A673 (cell line): ENCODE results near the gene DCAF7. TPM values are rescaled to one million over a fixed set of nuclear protein-coding genes. Genes with fewer than 3 reads are reported as not detected.

ENCODE experiments used
- BruUV-seq: library from RNA; stranded (reverse); fragments of 400-500 nt; replicated peaks from 2 replicates; lab custom pipeline; 2021; lab: Mats Ljungman, UMichigan
- CTCF ChIA-PET: fragments of 300-600 bp; sonication (Branson Sonifier 250); formaldehyde crosslinking; loops from one replicate; lab custom pipeline; 2022; ENCODE audit warnings: antibody characterized with exemption; lab: Charles Lee
- POLR2A ChIA-PET: fragments of 300-600 bp; sonication (Branson Sonifier 250); formaldehyde crosslinking; loops from one replicate; lab custom pipeline; 2022; ENCODE audit warnings: antibody characterized with exemption; ENCODE audit not compliant: low non-redundant PET; lab: Charles Lee
- DNase-seq: peaks from one replicate; pipeline ENCODE4 v3.0.0-alpha.2; 2015; ENCODE audit warnings: low spot score
- H3K27ac ChIP-seq: fragments of 200-600 bp; sonication (generic); 2 replicates; pipeline ENCODE4 v1.5.1; 2016; ENCODE audit warnings: mixed run types, low read depth, mild to moderate bottlenecking, mixed read lengths, antibody characterized with exemption, low read length; ENCODE audit not compliant: poor library complexity, severe bottlenecking
- H3K27me3 ChIP-seq: fragments of 200-600 bp; sonication (generic); replicated peaks from 2 replicates; pipeline ENCODE4 v1.6.1; 2017; ENCODE audit warnings: mixed run types, low read depth, mild to moderate bottlenecking, mixed read lengths, antibody characterized with exemption, low read length; ENCODE audit not compliant: insufficient read depth, poor library complexity
- H3K36me3 ChIP-seq: fragments of 200-600 bp; sonication (generic); 2 replicates; pipeline ENCODE4 v1.6.1; 2016; ENCODE audit warnings: mixed run types, mild to moderate bottlenecking, mixed read lengths, antibody characterized with exemption, low read length; ENCODE audit not compliant: insufficient read depth, poor library complexity, severe bottlenecking
- H3K4me1 ChIP-seq: fragments of 200-600 bp; sonication (generic); 2 replicates; pipeline ENCODE4 v1.6.1; 2017; ENCODE audit warnings: mixed run types, mild to moderate bottlenecking, mixed read lengths, antibody characterized with exemption, low read length; ENCODE audit not compliant: insufficient read depth, poor library complexity, severe bottlenecking
- H3K4me3 ChIP-seq: fragments of 200-600 bp; sonication (generic); 2 replicates; pipeline ENCODE4 v1.5.1; 2016; ENCODE audit warnings: low read depth, mixed run types, mild to moderate bottlenecking, mixed read lengths, low read length; ENCODE audit not compliant: poor library complexity, severe bottlenecking
- H3K9me3 ChIP-seq: fragments of 200-600 bp; sonication (generic); 2 replicates; pipeline ENCODE4 v1.6.1; 2016; ENCODE audit warnings: mixed run types, low read depth, mild to moderate bottlenecking, mixed read lengths, antibody characterized with exemption, low read length; ENCODE audit not compliant: poor library complexity, severe bottlenecking
- CTCF ChIP-seq: fragments of 300-800, 200-600 bp; sonication (generic); conservative IDR thresholded peaks from 2 replicates; pipeline ENCODE4 v1.5.1; 2017; ENCODE audit warnings: low read depth, mild to moderate bottlenecking, antibody characterized with exemption, low read length, moderate library complexity, mixed read lengths
- EZH2 ChIP-seq: fragments of 200-600 bp; sonication (generic); IDR thresholded peaks from 2 replicates; pipeline ENCODE4 v1.6.1; 2017; ENCODE audit warnings: borderline replicate concordance, low read depth, mild to moderate bottlenecking, mixed read lengths, antibody characterized with exemption, low read length; ENCODE audit not compliant: poor library complexity, severe bottlenecking
- intact Hi-C: fragments of 100-400 bp; cut with micrococcal nuclease; formaldehyde crosslinking; loops from one replicate; pipeline ENCODE4 v1.10.0; 2022; ENCODE audit not compliant: unreplicated experiment
- total RNA-seq: library from RNA; stranded (reverse); gene quantifications from 2 replicates; pipeline ENCODE4 v1.2.3, GENCODE V29; 2021

Gene DCAF7
- total RNA-seq, 1 experiment from 2014 or later: 116 TPM

GRCh38 chr17:63519116-63519881 is 31.0 kb upstream of the DCAF7 start:
- intact Hi-C loops: no loop called here
- no peak for DNase-seq
- H3K9me3 ChIP-seq: no peaks in the 10 kb centered on the region
- CTCF ChIA-PET: no interaction called here
- no peak overlapping the region for H3K4me3 ChIP-seq
- no peaks in the 10 kb centered on the region for H3K4me1 ChIP-seq
- H3K27me3 ChIP-seq: peaks cover 3% of the 10 kb centered on the region
- H3K27ac ChIP-seq: no peak overlapping the region
- POLR2A ChIA-PET: interaction anchor here (0.6 kb wide), 1 partner anchor 22 kb away, joined by 4 read pairs; no protein-coding TSS in a partner anchor
- BruUV-seq: no TSS peak
- TF ChIP-seq CTCF (no peak), EZH2 (no peak)
- H3K36me3 ChIP-seq: no peaks in the 10 kb centered on the region

DNA sequence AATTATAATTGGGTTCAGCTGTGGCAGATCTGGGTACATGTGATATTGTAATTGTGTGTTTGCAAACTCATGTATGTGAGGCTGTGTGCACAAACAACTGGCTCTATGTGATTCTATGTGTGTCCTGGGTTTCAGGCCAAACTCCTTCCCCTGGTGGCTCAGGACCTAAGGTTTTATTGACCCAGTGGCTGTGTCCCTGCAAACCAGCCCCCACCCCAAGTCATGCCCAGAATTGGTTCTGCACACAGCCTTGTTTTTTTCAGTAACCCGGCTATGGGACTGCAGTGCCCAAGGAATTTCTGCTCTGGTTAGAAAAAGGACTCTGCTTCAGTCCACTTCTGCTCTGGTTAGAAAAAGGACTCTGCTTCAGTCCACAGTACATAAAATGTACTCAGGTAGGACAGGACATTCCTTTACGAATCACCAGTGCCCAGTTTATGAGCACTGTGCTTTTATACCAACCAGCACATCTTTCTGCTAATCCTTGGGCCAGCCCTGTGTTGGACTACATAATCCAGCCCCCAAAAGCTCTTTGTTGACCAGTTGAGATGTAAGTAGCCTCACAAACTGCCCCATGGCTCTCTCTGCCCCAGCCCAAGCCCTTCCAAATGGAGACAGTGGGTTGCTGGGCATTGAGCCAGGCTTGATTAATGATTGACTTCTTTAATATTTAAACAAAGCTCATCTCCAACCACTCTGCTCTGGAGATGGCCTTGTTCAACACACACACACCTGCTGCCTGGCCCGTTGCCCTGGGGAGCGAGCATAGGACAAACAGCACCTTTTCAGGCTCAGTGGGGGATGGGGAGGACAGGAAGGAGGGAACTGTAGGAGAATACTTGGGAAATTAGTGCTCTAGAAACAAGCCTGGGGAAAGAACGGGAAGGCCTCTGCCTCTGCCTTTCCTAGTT is 30.1 kb upstream of the DCAF7 start:
- CTCF ChIA-PET: no interaction called here
- no peak overlapping the region for H3K27ac ChIP-seq
- no peaks in the 10 kb centered on the region for H3K36me3 ChIP-seq
- peaks cover 3% of the 10 kb centered on the region for H3K27me3 ChIP-seq
- no TSS peak for BruUV-seq
- H3K9me3 ChIP-seq: no peaks in the 10 kb centered on the region
- no peak for TF ChIP-seq EZH2
- POLR2A ChIA-PET: interaction anchor here (0.6 kb wide), 1 partner anchor 23 kb away, joined by 4 read pairs; no protein-coding TSS in a partner anchor
- no peak for DNase-seq
- H3K4me3 ChIP-seq: no peak overlapping the region
- intact Hi-C loops: no loop called here
- H3K4me1 ChIP-seq: no peaks in the 10 kb centered on the region

DNA sequence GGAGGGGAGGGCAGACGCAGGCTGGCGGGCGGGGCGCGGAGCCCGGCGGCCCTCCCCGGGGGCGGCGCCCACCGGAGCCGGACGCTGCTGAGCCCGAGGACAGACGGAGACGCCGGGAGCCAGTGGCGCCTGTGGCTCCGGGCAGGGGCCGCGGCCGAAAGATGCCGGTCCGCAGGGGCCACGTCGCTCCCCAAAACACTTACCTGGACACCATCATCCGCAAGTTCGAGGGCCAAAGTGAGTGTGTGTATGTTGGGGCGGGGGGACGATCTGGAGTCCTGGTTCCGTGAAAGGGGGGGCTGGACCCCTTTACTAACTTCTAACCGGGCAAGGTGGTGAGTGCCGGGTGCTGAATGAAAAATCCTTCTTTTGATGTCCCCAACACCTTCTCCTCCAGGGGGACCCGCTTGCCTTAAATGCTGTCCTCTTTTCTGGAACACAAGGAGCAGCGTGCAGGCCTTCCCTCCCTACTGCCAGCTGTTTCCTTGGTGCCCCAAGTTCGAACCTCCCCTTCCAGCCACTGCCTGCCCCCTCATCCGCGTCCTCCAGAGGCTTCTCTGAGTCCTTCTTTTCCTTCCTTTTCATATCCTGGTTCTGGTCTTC is 26.9 kb upstream of the DCAF7 start, which contains the start of gene KCNH6:
Gene KCNH6 (plus strand): TSS at position 106 of the 603 bp plus-strand sequence. CDS start 56 bp downstream, at position 162.
- no peak within 1 kb of the TSS for H3K27ac ChIP-seq
- no peaks in the 10 kb centered on the region for H3K27me3 ChIP-seq
- no peaks in the 10 kb centered on the region for H3K36me3 ChIP-seq
- TF ChIP-seq CTCF (no peak), EZH2 (no peak)
- POLR2A ChIA-PET: no interaction called here
- intact Hi-C loops: no loop called here
- no TSS peak for BruUV-seq
- CTCF ChIA-PET: interaction anchor here (0.6 kb wide), 1 partner anchor 80 kb away, joined by 5 read pairs; no protein-coding TSS in a partner anchor
- H3K4me3 ChIP-seq: no peak within 1 kb of the TSS
- no peaks in the 10 kb centered on the region for H3K9me3 ChIP-seq
- no peaks in the 10 kb centered on the region for H3K4me1 ChIP-seq
- no peak for DNase-seq
